HG03520 (cell line): ENCODE measurements around the gene PAGE4.
A peak's percentile ranks its signal among the peaks of the same experiment; 100 is the strongest.

Experiments used
- ATAC-seq: cut with Tn5 transposase; IDR thresholded peaks from one replicate; pipeline ENCODE4 v1.9.1; 2021; ENCODE audit warnings: mild to moderate bottlenecking, moderate library complexity; ENCODE audit not compliant: unreplicated experiment

The PAGE4 gene

DNA sequence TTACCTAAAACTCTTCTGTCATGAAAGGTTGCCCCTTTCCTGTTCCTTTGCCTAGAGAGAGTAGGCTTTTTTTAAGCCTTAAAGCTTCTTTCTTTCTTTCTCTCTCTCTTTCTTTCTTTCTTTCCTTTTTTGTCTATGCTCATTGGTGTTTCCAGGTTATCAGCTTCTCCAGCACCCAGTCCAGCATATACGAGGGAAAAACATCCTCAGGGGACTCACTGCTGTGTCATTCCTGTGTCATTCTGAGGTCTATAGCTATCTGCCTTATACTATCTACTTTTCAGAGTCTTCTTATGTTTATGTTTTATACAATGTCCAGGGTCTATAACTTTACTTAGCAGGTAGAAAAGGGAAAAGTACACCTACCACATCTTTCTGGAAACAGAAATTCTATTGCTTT is 39.6 kb downstream of the PAGE4 start:
- ATAC-seq = no peak

DNA sequence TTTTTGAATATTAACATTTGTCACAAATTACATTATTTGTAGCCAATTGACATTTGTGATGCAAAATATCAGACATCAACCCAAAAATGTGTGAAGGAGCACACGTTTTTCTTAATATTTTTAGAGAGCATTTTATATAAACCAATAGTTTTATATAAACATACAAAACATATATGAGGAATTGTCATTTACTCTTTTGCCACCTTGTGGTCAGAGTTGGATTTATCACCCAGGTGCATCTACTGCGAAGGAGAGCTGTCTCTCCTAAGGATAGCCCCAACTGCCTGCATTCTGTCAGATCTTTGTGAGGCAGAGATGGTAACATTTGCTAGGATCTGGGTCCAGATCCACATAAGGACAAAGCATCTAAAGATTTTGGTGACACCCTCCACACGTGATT is 47.6 kb downstream of the PAGE4 start:
- ATAC-seq = no peak

DNA sequence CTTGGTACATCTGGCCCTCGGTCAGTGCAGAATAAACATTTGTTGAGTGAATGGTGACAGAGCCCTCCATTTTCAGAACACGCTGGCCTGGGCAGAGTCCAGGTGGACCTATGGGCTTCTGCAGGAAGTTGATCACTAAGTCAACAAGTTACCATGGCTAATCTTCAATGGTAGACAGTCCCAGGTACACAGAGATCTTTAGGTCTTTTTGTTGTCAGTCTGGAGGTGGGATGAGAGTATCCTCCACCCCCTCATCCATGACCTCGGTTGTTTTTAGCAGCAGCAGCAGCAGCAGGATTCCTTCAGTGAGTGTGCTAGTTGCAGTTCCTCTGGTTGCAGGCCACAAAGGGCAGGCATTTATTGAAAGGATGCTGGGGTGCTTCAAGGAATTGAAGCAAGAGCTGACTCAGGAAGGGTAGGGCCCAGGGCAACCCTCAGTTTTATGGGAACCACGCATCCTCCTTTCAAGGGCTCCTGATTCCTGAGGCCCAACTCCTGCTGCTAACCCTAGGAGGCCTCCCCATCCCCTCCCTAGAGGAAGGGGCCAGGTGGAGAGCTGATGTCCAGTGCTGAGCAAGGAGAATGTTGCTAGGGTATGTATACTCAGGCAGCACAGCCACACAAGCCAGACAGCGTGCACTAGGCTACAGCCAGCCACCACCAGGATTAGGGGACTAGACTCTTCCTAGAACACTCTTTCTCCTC is 48.4 kb downstream of the PAGE4 start:
- no peak for ATAC-seq

DNA sequence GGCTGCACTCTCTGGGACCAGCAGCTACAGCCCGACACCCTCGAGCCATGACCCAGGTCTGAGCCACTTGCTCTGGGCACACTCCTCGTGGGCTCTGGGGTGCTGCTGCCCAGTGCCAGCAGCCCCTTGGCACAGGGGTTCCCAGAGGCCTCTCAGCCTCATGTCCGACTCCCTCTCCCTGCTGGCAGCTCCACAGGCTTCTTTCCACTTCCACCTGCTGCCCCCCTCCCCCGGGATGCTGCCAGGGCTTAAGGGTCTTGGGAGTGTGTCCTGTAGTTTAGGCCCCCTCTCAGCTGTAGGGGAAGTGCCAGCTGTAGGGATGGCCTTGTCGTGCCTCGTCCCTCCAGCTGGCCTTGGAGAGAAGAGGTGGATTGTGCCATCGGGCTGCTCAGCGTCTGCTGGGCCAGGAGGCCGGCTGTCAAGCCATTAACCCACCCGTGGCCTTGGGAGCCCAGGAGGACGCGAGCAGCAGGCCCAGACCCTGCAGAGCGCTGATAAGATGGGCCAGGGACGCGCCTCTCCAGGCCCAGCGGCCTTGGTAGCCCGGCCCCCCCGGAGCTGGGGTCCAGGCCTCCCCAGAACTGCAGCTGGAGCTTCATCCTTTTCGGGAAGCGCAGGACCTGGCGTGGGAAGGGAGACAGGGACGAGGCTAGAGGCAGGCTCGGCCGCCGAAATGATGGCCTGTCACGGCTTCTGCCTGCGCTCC is 49.2 kb downstream of the PAGE4 start:
- ATAC-seq = no peak

DNA sequence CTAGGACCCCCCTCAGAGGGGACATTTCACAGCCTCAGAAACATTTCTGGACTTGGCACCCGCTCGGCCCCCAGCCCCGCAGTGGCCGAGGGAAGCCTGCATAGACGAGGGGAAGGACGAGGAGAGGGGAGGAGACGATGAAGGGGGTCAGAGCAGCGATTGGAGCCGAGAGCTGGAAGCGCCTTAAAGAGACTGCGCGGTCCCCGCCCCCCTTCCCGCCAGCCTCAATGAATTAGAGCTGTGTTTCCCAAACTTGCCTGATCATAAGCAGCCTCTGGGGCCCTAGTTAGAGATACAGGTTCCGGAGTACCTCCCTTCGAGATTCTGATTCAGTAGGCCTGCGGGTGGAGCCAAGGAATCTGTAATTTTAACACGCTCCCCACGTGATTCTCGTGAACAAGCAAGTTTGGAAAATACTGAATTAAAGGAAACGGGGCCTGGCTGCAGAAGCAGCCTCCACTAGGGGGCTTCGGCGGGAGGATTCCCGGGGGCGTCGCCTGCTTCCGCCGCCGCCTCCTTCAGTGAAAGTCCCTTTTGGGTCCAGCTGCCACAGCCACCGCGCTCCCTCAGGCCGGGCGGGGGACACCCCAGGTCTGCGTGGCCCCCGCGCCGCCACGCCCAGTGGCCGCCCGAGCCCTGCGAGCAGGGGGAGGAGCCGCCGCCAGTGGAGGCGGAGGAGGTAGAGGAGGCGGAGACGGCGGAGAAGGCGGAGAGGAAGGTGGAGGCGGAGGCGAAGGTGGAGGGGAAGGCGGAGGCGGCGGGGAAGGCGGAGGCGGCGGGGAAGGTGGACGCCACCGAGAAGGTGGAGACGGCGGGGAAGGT is 49.9 kb downstream of the PAGE4 start, which contains the start of gene USP27X:
USP27X (plus strand) TSS at position 651 of the 822 bp plus-strand sequence. CDS start 824 bp downstream, outside the sequence.
- peak; percentile 91 for ATAC-seq

DNA sequence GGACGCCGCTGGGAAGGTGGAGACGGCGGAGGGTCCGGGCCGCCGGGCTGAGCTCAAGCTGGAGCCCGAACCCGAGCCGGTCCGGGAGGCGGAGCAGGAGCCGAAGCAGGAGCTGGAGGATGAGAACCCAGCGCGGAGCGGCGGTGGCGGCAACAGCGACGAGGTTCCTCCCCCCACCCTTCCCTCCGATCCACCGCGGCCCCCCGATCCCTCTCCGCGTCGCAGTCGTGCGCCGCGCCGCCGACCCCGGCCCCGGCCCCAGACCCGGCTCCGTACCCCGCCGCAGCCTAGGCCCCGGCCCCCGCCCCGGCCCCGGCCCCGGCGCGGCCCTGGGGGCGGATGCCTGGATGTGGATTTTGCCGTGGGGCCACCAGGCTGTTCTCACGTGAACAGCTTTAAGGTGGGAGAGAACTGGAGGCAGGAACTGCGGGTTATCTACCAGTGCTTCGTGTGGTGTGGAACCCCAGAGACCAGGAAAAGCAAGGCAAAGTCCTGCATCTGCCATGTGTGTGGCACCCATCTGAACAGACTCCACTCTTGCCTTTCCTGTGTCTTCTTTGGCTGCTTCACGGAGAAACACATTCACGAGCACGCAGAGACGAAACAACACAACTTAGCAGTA is 50.7 kb downstream of the PAGE4 start:
- no peak for ATAC-seq

DNA sequence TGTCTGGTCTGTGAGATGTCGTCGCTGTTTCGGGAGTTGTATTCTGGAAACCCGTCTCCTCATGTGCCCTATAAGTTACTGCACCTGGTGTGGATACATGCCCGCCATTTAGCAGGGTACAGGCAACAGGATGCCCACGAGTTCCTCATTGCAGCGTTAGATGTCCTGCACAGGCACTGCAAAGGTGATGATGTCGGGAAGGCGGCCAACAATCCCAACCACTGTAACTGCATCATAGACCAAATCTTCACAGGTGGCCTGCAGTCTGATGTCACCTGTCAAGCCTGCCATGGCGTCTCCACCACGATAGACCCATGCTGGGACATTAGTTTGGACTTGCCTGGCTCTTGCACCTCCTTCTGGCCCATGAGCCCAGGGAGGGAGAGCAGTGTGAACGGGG is 51.6 kb downstream of the PAGE4 start:
- no peak for ATAC-seq
